HG02623 (cell line): Measurements from ENCODE around the gene ACTN1.

Experiments
- ATAC-seq: cut with Tn5 transposase; IDR thresholded peaks from one replicate; pipeline ENCODE4 v1.9.1; 2021; ENCODE audit warnings: moderate library complexity; ENCODE audit not compliant: unreplicated experiment

ACTN1 gene

GRCh38 chr14:68921049-68921448 is 58.1 kb downstream of the ACTN1 start:
- no peak for ATAC-seq

- ATAC-seq: no peak
These were observed 59.8 kb downstream of the ACTN1 start for GRCh38 chr14:68919129-68919927.

- ATAC-seq: no peak
These were observed 60.5 kb downstream of the ACTN1 start for GRCh38 chr14:68918612-68919011.

- no peak for ATAC-seq
These were observed 62.7 kb downstream of the ACTN1 start for GRCh38 chr14:68916358-68916941.

GRCh38 chr14:68913516-68913915 is 65.6 kb downstream of the ACTN1 start:
- no peak for ATAC-seq

GRCh38 chr14:68911594-68912227 is 67.4 kb downstream of the ACTN1 start:
- no peak for ATAC-seq

- ATAC-seq: no peak
These were observed 68.6 kb downstream of the ACTN1 start for GRCh38 chr14:68910540-68910939.

- ATAC-seq: no peak
These were observed 70.3 kb downstream of the ACTN1 start for GRCh38 chr14:68908803-68909202.

- no peak for ATAC-seq
These were observed 70.9 kb downstream of the ACTN1 start for GRCh38 chr14:68908201-68908600.

- no peak for ATAC-seq
These were observed 72.7 kb downstream of the ACTN1 start for GRCh38 chr14:68906439-68906838.

GRCh38 chr14:68905107-68905895 is 73.8 kb downstream of the ACTN1 start:
- no peak for ATAC-seq

GRCh38 chr14:68902357-68902756 is 76.7 kb downstream of the ACTN1 start:
- ATAC-seq: no peak

- no peak for ATAC-seq
These were observed 80.0 kb downstream of the ACTN1 start for GRCh38 chr14:68899033-68899603.

GRCh38 chr14:68898248-68899032 is 80.7 kb downstream of the ACTN1 start:
- no peak for ATAC-seq

GRCh38 chr14:68897559-68898155 is 81.4 kb downstream of the ACTN1 start:
- no peak for ATAC-seq

GRCh38 chr14:68896132-68896531 is 83.0 kb downstream of the ACTN1 start:
- no peak for ATAC-seq

- no peak for ATAC-seq
These were observed 84.0 kb downstream of the ACTN1 start for GRCh38 chr14:68894802-68895703.

- ATAC-seq: no peak
These were observed 85.0 kb downstream of the ACTN1 start for GRCh38 chr14:68894123-68894522.

GRCh38 chr14:68893566-68893965 is 85.5 kb downstream of the ACTN1 start:
- no peak for ATAC-seq
